HG03097 (cell line): ENCODE data around the gene BMP8A.
"Not testable (repeated sequence)": the region's sequence is repeated elsewhere in the genome, so short reads cannot be mapped to it uniquely, and the experiment has no call there.

Source experiments
- ATAC-seq: cut with Tn5 transposase; IDR thresholded peaks from one replicate; pipeline ENCODE4 v1.9.1; 2021; ENCODE audit not compliant: unreplicated experiment, low FRiP score

BMP8A gene

DNA sequence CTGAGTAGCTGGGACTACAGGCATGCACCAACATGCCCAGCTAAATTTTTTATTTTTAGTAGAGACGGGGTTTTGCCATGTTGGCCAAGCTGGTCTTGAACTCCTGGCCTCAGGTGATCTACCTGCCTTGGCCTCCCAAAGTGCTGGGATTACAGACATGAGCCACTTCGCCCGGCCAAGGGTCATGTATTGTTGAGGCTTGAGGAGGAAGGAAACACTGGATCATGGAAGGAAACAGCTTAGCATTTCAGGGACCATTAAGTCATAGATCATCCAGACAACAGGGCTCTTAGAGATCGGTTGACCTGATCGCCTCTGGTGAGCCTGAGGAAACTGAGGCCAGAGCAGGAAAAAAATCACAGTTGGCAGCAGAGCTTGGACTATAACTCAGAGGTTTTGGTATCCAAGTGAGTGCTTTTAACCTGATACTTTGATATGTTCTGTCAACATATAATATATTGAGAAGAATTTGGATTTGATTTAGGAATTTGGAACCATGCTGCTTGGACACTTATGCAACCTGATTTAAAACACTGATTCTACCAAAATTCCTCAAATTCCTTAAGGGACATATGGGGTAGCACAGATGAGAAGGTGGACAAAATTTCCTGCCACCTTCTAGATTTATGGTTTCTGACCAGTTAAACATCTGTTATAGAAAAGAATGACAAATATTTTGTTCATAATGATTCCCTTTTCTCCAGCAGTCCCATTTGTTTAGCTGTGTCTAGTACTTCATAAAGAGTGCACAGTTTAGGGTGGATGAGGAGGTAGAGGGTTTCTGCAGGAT is 13.1 kb upstream of the BMP8A start:
- no peak for ATAC-seq

DNA sequence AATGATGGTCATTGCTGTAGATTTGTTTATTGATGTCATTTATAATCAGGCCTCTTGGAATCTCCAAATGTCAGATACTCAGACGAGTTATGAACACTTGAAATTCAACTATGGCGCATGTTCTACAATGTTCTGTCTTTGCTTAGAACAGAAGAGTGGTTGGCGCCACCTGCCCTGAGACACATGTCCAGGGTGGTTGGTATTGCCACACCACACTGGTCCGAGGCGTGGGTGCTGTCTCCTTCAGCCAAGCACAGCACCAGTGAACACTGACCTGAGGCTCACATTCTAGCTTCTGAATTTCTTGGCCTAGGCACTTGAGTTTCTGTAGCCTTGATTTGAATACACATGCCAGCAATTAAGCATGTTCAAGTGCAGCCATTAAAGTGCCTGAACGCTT is 10.1 kb upstream of the BMP8A start:
- no peak for ATAC-seq

DNA sequence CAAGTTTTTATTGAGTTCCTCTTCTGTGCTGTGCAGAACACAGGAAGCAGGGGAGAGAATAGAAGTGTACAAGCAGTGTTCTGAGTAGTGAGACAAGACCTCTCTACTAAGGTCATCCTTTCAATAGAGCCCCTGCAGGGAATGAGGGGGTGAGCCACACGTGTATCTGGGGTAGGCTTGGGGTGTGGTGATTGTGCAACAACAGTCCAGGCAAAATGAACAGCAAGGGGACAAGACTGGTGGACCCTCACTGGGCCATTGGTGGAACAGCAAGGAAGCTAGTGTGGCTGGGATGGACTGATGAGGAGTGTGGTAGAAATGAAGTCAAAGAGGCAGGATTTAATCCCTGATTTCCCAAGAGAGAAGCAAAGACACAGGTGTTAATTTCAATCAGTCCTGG is 8.2 kb upstream of the BMP8A start:
- ATAC-seq, result no peak

GRCh38 chr1:39484564-39484963 is 6.9 kb upstream of the BMP8A start:
- ATAC-seq, result no peak

GRCh38 chr1:39485046-39485803 is 6.2 kb upstream of the BMP8A start:
- no peak for ATAC-seq

DNA sequence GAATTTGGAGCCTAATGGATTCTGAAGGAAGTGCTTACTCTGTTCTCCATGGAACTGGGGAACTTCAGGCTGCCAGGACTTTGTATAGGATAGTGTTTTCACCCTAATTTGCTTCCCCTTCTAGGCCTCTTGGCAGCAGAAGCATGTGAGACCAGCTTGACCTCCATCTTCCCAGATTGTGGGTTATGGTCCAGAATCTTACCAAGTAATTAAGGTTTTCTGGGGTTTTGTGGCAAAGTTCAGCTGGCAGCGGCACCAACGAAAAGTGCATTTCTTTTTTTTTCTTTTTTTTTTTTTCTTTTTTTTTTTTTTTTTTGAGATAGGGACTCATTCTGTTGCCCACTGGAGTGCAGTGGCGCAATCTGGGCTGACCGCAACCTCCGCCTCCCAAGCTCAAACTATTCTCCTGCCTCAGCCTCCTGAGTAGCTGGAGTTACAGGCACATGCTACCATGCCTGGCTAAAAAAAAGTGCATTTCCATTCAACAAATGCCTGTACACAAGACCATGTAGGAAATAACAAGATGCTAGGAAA is 3.4 kb upstream of the BMP8A start:
- no peak for ATAC-seq

GRCh38 chr1:39488793-39489566 is 2.5 kb upstream of the BMP8A start:
- no peak for ATAC-seq

GRCh38 chr1:39489567-39490239 is 1.7 kb upstream of the BMP8A start:
- no peak for ATAC-seq

GRCh38 chr1:39490596-39491145 is 765 bp upstream of the BMP8A start:
- no peak for ATAC-seq

DNA sequence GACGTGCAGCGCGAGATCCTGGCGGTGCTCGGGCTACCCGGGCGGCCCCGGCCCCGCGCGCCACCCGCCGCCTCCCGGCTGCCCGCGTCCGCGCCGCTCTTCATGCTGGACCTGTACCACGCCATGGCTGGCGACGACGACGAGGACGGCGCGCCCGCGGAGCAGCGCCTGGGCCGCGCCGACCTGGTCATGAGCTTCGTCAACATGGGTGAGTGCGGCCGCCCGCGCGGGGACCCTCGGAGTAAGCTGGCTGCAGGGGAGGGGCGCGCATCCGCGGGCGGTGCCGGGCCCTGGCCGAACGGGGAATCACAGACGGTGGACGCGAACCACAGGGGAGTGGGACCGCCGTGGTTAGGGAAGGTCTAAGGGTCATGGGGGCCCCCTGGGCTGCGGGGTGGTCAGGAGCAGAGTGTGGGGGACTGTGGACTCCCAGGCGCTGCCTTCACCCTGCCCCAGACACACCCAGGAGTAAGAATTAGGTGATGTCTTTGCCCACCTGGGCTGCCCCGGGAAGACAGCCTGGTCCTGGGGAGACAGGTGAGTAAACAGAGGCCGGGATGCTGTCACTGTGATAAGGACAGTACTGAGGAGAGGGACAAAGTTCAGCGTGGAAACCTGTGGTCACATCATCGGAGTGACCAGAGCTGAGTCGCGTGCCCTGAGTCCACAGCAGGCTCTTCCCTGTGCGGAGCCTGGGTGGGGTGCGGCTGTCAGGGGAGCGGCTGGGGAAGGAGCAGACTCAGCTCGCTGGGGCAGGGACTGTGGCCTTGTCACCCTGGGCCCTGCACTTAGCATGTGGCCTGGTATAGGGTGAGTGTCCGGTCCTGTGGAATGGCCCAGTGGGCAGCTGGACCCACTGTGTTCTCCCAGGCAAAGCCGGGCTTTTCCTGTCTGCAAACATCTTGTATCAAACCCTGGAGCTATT is 944 bp downstream of the BMP8A start:
- ATAC-seq, result not testable (repeated sequence)

DNA sequence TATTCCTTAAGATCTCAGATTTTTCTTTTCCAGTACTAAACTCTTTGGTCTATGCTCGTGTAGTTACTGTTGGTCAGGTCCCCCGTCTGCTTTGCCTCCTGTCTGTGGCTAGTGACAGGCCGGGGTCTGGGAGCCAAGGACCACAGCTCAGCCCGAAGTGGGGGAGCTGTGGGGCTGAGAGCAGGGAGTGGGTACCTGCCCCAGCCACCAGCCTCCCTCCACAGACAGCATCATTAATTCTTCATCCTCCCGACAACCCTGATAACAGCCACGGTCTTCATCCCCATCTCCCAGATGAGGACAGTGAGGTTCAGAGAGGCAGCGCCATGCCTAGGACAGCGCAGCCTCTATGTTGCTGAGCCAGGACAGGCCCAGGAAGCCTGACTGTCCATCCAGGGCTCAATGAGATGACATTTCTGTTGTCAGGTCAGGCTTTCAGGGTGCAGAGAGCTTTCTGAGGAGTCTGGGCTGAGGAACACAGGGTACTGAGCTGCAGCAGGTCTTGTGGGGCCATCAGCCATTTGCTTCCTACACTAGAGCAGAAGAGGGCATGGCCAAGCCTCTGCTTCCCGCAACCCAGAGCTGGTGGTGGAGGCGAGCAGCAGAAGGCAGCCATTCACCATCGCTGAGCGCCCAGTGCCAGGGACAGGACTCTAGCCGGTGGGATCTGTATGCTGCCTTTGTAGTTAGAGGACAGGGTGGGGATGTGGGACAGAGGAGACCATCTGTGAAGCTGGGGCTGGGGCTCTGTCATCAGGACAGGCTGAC is 1.8 kb downstream of the BMP8A start:
- ATAC-seq, result not testable (repeated sequence)

DNA sequence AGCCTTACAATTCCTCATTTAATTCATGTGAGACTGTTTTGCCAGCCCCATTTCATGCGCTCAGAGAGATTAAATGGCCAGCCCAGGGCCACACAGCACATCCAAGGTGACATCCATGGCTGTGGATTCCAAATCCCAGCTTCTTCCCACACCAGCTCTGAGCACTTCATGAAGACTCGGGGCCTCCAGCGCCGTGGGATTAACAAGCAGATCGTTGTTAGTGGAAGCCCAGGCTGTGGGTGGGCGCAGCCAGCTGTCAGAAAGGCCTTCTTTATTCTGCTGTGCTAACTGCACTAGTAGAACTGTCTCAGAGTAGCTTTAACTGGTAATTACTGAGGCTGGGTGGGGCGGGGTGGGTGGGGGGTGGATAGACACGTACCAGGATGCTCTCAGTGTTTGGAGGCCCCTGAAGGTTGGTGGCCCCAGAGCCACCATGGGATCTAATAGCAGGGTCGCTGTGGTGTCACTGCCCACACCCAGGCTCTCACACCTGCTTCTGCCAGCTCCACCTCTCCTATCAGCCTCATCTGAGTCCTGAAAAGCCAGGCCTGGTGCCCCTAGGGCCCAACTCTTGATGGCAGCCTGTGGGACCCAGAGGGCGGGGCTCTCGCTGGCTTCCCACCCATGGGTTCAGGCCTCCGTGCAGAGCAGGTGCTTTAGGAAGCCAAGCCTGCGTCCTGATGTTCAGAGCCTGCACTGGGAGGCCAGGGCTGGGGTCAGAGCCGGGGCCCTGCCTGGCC is 3.4 kb downstream of the BMP8A start:
- no peak for ATAC-seq

DNA sequence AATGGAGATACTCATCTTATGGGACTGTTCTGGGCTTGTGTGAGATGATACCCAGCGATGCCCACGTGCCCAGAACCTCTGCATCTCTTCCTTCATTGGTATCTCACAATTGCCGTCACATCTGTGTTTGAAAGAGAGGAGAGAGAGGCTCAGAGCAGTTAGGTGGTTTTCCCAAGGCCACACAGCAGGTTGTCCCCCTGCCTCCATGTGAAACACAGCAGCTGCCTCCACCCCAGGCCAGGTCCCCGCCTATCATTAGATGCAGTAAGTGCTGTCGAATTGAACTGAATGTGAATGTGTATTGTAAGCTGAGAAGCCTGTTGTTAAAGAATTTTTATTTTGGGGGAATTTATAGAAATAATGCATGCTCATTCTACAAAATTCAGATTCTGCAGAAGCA is 5.1 kb downstream of the BMP8A start:
- ATAC-seq, result not testable (repeated sequence)

- no peak for ATAC-seq
Observed at GRCh38 chr1:39497585-39497984, 6.1 kb downstream of the BMP8A start.

GRCh38 chr1:39498096-39498710 is 6.8 kb downstream of the BMP8A start:
- not testable (repeated sequence) for ATAC-seq

GRCh38 chr1:39498821-39499220 is 7.4 kb downstream of the BMP8A start:
- not testable (repeated sequence) for ATAC-seq

GRCh38 chr1:39499668-39500067 is 8.2 kb downstream of the BMP8A start:
- no peak for ATAC-seq
